WERI-Rb-1 (cell line): Measurements from ENCODE around the gene TGM3.

Source experiments
- DNase-seq: peaks from one replicate; pipeline ENCODE4 v3.0.0-alpha.2; 2020
- H3K27ac ChIP-seq: fragments of 250-450 bp; sonication (Bioruptor Pico); 2 replicates; pipeline ENCODE4 v1.5.1; 2020; ENCODE audit warnings: mild to moderate bottlenecking, moderate library complexity
- H3K27me3 ChIP-seq: fragments of 250-450 bp; sonication (Bioruptor Pico); 2 replicates; pipeline ENCODE4 v1.5.1; 2021; ENCODE audit warnings: mild to moderate bottlenecking, low read depth, moderate library complexity; ENCODE audit not compliant: insufficient read depth, severe bottlenecking
- H3K36me3 ChIP-seq: fragments of 250-450 bp; sonication (Bioruptor Pico); 2 replicates; pipeline ENCODE4 v1.5.1; 2020; ENCODE audit warnings: mild to moderate bottlenecking, moderate library complexity
- H3K4me3 ChIP-seq: 2 replicates; pipeline ENCODE4 v1.5.1; 2011; ENCODE audit warnings: low read depth, mild to moderate bottlenecking, control low read depth, low read length
- H3K9me3 ChIP-seq: fragments of 250-450 bp; sonication (Bioruptor Pico); 2 replicates; pipeline ENCODE4 v1.5.1; 2021; ENCODE audit warnings: mild to moderate bottlenecking, moderate library complexity; ENCODE audit not compliant: severe bottlenecking
- TF ChIP-seq, protein P1 (sequence below): IDR thresholded peaks from 2 replicates; pipeline ENCODE4 v1.5.1; 2011; ENCODE audit warnings: low read depth, mild to moderate bottlenecking, control low read depth, inconsistent platforms, low read length

Gene TGM3

DNA sequence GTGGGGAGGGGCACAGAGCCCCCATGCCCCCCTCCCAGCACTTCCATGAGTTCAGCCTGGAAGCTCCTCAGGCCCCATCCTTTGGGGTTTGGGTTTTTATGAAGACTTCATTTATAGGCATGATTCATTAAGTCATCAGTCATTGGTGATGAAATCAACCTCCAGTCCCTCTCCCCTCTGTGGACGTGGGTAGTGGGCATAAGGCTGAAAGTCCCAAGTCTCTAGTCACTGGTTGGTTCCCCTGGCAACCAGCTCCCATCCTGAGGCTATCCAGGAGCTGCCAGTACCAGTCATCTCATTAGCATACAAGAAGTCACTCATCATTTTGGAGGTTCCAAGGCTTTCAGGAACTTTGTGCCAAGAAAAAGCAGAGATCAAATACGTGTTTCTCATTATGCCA, 9.2 kb downstream of the TGM3 start:
- Histone ChIP-seq H3K27me3 (peaks cover 17% of the 10 kb centered on the region), H3K4me3 (no peak overlapping the region), H3K27ac (no peak overlapping the region), H3K36me3 (no peaks in the 10 kb centered on the region), H3K9me3 (no peaks in the 10 kb centered on the region)
- DNase-seq, result no peak
- TF ChIP-seq, protein P1, sequence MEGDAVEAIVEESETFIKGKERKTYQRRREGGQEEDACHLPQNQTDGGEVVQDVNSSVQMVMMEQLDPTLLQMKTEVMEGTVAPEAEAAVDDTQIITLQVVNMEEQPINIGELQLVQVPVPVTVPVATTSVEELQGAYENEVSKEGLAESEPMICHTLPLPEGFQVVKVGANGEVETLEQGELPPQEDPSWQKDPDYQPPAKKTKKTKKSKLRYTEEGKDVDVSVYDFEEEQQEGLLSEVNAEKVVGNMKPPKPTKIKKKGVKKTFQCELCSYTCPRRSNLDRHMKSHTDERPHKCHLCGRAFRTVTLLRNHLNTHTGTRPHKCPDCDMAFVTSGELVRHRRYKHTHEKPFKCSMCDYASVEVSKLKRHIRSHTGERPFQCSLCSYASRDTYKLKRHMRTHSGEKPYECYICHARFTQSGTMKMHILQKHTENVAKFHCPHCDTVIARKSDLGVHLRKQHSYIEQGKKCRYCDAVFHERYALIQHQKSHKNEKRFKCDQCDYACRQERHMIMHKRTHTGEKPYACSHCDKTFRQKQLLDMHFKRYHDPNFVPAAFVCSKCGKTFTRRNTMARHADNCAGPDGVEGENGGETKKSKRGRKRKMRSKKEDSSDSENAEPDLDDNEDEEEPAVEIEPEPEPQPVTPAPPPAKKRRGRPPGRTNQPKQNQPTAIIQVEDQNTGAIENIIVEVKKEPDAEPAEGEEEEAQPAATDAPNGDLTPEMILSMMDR, result no peak

- DNase-seq, result no peak
- H3K9me3 ChIP-seq, result no peaks in the 10 kb centered on the region
These were observed 9.7 kb downstream of the TGM3 start for GRCh38 chr20:2305479-2305878.

DNA sequence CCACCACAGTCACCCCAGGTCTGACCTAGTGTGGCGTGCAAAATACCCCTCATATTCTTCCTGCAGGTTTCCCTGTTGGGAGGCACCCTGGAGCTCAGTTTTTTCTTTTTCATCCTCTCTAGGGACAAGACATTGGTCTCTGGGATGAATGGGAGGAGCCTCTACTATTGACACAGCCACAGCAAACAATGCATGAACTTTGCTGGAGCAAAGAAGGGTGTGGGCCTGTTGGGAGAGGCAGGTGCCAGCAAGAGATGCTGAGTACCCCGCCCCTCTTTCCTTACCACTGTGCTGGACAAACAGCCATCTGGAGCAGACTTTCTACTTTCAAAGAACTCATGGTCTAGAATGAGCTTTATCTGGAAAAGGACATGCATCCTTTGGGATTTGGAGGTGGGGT, 10.1 kb downstream of the TGM3 start:
- no peaks in the 10 kb centered on the region for H3K9me3 ChIP-seq
- no peak overlapping the region for H3K27ac ChIP-seq
- no peaks in the 10 kb centered on the region for H3K36me3 ChIP-seq
- no peak overlapping the region for H3K4me3 ChIP-seq
- TF ChIP-seq, protein P1, result no peak
- DNase-seq, result no peak
- H3K27me3 ChIP-seq, result peaks cover 17% of the 10 kb centered on the region

More at GRCh38 chr20:2305479-2305878, 9.7 kb downstream of the TGM3 start:
- TF ChIP-seq, protein P1, result no peak
- Histone ChIP-seq H3K36me3 (no peaks in the 10 kb centered on the region), H3K27me3 (peaks cover 20% of the 10 kb centered on the region), H3K27ac (no peak overlapping the region), H3K4me3 (no peak overlapping the region)

DNA sequence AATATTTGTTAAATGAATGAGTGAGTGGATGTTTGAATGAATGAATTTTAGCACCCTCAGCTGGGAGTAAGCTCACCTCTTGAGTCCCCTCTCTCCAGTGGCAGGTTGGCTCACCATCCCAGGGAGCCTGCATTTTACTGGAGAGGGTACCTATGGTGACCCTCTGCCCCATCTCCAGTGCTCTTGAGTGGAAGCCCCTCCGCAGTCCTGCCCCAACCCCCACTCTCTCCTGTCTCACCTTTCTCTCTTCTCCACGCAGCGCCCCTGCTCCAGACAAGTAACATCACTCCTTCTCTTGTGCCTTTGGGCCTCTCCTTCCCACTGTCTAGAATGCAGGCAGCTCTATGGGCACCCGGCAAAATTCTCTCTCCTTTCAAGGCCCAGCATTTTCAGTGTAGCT, 11.3 kb downstream of the TGM3 start:
- H3K27ac ChIP-seq, result no peak overlapping the region
- no peaks in the 10 kb centered on the region for H3K36me3 ChIP-seq
- peaks cover 22% of the 10 kb centered on the region for H3K27me3 ChIP-seq
- DNase-seq, result no peak
- TF ChIP-seq, protein P1, result no peak
- H3K9me3 ChIP-seq, result no peaks in the 10 kb centered on the region
- no peak overlapping the region for H3K4me3 ChIP-seq

GRCh38 chr20:2311329-2311728, 15.5 kb downstream of the TGM3 start:
- Histone ChIP-seq H3K27ac (no peak overlapping the region), H3K4me3 (no peak overlapping the region), H3K27me3 (peaks cover 9% of the 10 kb centered on the region), H3K9me3 (no peaks in the 10 kb centered on the region), H3K36me3 (no peaks in the 10 kb centered on the region)
- TF ChIP-seq, protein P1, result no peak
- DNase-seq, result no peak

- Histone ChIP-seq H3K27me3 (peaks cover 7% of the 10 kb centered on the region), H3K9me3 (no peaks in the 10 kb centered on the region), H3K27ac (no peak overlapping the region), H3K36me3 (no peaks in the 10 kb centered on the region), H3K4me3 (no peak overlapping the region)
- no peak for DNase-seq
- TF ChIP-seq, protein P1, result no peak
These were observed 17.1 kb downstream of the TGM3 start for GRCh38 chr20:2312876-2313275.
